ENCODE results near the gene MRPS6.

DNA sequence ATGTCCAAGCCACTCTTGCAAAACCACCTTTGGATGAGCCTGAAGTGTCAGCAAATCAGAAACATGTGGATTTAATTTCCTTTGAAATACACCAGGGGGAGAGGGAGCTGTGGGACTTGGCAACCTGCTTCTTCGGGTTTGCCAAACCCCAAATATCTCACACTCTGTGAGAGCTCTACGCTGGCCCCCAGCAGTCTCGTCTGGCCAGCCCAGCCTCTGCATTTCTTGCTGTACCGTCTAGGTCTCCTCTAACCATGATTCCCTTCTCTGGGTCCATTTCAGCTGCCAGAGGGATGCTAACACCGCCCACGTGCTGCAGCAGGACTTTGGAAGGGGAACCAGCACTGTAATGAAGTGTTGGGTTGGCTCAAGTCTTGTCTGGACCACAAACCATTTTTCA, 114.6 kb downstream of the MRPS6 start:
- TF ChIP-seq POLR2A (IDR thresholded peaks at IDR 0.05) = no peak
- TF ChIP-seq, protein P1, sequence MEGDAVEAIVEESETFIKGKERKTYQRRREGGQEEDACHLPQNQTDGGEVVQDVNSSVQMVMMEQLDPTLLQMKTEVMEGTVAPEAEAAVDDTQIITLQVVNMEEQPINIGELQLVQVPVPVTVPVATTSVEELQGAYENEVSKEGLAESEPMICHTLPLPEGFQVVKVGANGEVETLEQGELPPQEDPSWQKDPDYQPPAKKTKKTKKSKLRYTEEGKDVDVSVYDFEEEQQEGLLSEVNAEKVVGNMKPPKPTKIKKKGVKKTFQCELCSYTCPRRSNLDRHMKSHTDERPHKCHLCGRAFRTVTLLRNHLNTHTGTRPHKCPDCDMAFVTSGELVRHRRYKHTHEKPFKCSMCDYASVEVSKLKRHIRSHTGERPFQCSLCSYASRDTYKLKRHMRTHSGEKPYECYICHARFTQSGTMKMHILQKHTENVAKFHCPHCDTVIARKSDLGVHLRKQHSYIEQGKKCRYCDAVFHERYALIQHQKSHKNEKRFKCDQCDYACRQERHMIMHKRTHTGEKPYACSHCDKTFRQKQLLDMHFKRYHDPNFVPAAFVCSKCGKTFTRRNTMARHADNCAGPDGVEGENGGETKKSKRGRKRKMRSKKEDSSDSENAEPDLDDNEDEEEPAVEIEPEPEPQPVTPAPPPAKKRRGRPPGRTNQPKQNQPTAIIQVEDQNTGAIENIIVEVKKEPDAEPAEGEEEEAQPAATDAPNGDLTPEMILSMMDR (IDR thresholded peaks at IDR 0.05) = no peak
